Smooth muscle cell of the brain vasculature (primary cell): Measurements from ENCODE around the gene VWA5B1.

Source experiments
- DNase-seq: peaks from one replicate; pipeline ENCODE4 v3.0.0-alpha.2; 2012; ENCODE audit warnings: low read depth, low spot score

VWA5B1 gene

DNA sequence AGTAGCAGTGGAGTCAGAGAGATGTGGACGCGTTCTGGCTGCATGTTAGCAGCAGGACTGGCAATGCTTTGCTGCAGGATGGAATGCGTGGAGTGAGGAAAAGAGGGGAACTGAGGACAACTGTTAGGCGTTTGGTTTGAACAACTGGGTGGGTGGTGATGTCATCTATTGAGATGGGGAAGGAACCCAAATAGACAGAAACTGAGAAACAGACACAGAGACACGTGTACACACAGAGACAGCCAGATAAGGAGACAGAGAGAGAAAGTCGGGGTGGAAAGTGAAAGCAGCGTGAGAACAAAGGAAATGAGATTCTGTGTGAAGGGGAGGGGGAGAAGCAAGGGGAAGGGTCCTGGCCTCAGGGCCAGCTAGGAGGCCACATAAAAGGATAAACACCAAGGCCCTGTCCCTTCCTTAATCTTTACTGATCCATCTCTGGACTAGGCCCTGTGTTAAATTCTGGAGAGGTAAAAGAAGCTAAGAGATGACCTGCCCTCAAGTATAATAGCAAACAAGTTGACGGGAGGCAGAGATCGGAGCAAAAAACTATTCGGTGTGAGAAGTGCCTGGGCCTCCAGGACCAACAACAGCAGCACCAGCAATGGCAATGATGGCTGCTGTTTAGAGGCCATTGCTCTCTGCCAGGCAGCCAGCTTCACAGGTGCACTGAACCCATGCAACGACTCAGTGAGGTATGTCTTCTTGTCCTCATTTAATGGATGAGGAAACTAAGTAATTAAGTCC, 31.6 kb downstream of the VWA5B1 start:
- no peak for DNase-seq

DNA sequence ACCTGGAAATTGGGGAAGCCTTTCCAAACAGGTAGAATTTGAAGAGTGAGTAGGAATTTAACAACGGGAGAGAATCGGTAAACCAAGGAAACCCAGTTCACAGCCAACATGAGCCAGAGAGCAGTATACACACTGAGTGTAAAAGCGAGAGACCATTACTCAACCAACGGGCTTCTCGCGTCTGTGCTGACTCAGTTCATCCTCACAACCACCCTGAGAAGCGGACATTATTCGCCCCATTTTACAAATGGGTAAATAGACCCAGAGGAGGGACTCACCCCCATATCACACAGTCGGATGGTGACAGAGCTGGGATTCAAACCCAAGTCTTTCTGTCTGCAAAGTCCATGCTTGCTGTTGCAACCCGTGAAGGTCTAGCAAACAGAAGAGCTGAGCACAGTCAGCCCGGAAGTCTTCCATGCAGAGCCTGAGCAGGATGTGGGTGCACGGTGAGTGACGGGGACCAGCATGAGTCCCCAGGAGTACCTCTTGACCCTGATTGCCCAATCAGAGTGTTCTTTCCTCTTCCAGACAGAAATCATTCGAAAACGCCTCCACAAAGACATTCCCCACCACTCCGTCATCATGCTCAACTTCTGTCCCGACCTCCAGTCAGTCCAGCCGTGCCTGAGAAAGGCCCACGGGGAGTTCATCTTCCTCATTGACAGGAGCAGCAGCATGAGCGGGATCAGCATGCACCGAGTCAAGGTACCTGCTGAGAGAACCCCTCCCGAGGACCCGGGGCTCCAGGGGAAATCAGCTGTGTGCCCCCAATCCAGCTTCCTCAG, 32.3 kb downstream of the VWA5B1 start:
- DNase-seq = no peak

DNA sequence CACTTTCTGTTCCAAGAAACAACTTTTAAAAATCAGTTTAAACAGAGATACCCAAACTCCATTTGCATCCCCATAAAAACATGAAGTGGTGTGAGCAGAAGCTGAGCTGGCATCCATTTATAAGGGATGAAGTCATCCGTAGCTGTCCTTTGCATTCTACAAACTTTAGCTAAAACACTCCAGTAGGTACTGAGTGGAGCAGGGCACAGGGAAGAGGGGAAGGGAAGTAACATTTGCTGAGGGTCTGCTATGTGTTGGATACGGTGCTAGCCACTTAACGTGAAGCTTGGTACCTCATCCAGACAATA, 32.9 kb downstream of the VWA5B1 start:
- no peak for DNase-seq

DNA sequence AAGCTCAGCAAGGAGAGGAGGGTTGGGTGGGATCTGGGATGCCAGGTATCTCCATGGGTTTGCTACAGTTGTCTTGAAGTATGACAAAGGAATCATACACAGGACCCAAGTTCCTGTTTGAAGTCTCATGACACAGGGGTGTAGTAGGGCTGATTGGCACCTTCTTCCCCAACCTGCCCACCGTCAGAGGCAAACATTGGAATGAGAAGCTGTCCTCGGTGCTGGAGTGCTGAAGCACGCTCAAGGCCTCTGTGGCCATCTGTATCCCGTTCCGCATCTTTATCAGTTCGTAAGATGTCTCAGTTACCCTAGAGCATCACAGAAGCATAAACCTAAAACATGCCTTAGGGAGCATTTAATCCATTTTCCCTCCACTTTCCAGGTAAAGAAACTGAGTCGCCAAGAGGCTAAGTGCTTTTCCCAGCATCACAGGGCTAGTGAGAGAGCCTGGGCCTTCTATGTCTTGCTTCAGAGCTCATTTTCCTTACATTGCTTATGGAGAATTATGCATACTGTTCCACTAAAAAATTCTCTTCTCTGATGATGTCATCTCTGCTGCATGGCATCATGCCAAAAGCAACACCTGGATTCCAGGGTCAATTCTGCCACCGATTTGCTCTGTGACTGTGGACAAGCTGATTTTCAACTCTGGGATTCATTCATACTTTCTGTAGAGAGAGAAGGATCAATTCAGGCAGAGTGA, 34.2 kb downstream of the VWA5B1 start:
- no peak for DNase-seq

DNA sequence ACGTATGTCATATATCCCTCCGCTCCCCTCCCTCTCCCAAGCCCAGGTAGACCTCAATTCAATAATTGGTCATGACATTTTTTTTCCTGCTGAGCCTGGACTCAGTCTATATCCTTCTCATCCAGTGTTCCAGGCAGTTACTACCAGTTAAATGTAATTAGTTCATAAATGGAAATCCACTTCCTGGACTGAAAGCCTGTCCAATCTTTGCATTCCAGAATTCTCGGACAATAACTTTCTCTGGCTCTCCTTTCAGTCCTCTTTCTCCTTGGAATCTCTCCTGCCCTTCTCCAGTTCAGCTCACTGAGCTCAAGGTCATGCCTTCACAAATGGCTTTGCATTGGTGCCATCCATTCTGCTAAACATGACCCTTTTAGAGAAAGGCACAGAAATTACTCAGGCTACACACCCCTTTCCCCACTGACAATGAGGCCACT, 34.8 kb downstream of the VWA5B1 start:
- no peak for DNase-seq

DNA sequence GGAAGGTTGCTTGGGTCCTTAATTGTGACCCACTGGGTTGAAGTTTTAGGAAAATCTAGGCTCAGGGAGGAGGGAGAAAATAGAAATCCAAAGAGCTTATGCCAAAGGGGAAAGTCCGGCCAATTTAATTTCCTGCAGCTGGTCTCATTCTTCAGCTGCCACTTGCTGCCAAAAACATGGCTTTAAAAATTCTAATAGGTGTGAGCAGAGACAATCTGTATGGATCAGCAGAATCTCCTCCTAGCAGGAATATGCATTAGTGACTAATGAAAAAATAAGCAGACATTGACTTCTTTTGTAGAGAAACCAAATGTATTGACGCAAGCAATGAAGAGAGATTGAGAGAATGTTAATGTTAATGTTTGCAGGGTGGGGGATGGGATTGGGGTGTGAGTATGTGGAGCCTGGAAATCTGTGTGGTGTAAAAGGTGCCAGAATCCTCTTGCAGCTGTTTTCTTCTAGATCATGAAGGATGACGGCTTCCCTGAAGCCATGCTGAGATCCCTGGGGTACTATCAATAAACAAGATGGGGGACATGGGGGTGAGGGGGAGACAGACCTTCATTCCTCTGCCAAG, 35.3 kb downstream of the VWA5B1 start:
- DNase-seq = no peak

DNA sequence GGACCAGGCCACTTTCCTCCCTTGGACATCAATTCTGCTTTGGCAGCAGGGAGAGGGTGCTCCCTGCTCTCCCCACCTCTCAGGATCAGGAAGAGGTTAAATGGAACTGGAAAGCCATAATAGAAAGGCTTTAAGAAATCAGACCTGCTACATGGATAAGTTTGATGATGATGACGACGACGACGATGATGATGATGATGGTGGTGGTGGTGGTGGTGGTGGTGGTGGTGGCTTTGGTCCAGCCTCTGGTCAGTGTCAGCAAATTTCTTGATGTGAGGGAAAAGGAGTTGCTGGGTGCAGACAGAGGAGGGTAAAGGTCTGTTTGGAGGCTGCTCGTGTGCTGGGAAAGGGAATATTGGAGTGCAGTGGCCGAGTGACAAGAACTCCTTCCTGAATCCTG, 36.8 kb downstream of the VWA5B1 start:
- DNase-seq = no peak

DNA sequence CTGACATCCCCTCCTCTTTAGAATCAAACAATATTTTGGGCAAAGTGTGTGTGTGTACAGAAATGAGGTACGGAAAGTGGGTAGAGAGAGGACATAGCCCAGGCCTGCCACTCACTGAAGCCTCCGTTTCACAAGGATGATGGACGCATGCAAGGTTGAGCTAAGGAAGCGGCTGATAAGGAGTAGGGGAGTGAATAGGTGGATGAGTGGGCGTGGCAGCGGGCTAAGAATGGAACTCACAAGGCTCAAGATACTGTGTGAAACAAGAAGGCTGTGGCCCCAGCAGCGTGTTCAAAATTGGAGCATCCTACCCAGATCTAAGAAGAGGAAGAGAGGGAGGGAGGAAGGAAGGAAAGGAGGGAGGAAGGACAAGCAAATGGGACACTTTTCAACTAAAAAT, 37.5 kb downstream of the VWA5B1 start:
- DNase-seq = no peak

DNA sequence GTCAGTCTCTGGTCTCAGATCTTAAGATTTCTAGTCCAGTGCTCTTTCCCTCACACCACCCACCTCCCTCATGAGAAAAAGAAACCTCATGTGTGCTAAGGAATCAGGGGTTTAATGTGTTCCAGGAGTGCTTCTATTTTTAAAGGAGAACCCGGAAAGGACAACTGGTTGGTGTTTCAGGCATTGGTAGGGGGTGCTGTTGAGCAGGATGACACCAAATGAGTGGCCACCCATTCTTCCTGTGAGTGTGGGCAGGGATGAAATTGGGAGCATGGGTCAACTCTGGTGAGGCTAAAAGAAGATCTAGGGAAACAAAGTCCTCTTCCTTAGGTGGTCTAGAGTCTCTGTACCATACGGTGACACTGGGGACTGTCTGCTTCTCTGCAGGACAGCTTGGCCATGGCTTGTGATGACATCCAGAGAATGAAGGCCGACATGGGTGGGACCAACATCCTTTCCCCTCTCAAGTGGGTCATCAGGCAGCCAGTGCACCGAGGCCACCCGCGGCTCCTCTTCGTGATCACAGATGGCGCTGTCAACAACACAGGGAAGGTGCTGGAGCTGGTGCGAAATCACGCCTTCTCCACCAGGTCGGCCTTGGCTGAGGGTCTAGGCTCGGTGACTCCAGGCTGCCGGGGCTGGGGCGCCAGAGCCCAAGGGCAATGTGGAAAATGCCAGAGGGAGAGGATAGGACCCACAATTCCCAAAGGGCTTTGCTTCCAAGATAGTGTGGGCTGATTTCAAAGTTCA, 39.3 kb downstream of the VWA5B1 start:
- DNase-seq = no peak

DNA sequence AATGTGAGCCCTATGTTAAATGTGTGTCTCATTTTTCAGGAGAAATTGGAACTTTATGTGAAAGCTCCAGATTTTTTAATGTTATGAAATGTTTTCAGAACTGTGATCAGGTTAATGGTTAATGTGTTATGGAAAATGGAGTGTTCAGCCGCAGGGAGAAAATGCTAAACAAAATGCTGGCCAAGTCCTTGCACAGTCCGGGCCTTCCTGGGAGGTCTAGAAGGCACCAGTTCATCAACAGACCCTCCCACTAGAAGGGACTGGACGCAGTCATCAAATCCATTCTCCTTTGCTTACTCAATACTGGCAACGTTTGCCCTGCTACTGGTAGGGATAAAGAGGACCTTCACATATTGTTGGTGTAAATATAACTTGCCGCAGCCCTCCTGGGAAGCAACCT, 43.4 kb downstream of the VWA5B1 start:
- no peak for DNase-seq

DNA sequence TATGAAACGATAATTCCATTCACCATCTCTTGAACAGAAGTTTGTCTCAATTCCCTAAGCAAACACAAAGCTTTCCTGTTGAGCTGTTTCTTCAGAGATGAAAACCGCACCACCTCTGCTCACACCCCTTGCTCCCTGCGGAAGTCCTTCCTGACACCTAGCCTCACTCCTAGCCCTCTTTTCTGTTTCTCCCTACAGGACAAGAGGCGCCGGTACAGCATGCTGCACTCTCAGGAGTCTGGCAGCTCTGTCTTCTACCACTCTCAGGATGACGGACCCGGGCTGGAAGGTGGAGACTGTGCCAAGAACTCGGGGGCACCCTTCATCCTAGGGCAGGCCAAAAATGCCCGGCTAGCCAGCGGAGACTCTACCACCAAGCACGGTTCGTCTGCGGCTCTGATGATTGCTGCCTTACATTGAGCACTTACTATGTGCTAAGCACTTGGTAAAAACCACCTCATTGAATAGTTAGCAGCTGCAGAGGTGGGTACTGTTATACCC, 45.5 kb downstream of the VWA5B1 start:
- no peak for DNase-seq

DNA sequence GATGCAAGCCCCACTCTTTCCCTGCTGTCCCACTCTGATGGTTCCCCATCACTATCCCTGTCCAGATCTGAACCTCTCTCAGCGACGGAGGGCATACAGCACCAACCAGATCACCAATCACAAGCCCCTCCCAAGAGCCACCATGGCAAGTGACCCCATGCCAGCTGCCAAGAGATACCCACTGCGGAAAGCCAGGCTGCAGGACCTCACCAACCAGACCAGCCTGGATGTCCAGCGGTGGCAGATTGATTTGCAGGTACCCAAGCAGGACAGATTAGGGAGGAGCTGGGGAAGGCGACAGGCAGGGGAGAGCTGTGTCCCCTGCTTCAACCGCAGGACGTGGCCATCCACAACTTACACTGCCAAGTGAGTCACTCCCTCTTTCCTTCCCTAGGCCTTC, 46.9 kb downstream of the VWA5B1 start:
- DNase-seq = no peak

DNA sequence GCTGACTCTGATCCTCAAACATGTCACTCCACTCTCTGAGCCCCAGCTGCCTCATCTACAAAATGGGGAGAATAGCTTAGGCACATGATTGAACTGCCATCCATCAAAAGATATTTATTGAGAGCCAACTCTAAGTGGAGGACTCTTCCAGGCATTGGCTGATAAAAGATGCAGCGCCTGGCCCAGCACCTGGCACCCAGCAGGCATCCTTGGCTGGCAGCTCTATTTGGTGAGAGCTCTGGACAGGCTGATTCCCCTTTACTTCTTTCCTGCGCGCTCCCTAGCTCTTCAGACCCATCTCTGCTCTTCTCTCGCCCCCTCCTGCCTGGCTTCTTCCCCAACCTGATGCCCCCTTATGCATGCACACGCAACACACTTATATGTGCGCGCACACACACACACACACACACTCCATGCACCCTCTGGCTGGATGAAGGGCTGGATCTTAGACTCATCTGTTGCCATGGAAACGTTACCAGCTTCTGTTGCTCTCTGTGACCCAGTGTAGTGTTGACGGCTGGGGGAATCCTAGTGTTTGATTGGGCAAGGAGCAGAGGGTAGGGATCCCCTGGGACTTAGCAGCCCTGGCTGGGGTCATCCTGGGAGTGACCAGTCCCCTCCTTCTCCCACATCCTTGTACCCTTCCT, 49.3 kb downstream of the VWA5B1 start:
- DNase-seq = no peak

DNA sequence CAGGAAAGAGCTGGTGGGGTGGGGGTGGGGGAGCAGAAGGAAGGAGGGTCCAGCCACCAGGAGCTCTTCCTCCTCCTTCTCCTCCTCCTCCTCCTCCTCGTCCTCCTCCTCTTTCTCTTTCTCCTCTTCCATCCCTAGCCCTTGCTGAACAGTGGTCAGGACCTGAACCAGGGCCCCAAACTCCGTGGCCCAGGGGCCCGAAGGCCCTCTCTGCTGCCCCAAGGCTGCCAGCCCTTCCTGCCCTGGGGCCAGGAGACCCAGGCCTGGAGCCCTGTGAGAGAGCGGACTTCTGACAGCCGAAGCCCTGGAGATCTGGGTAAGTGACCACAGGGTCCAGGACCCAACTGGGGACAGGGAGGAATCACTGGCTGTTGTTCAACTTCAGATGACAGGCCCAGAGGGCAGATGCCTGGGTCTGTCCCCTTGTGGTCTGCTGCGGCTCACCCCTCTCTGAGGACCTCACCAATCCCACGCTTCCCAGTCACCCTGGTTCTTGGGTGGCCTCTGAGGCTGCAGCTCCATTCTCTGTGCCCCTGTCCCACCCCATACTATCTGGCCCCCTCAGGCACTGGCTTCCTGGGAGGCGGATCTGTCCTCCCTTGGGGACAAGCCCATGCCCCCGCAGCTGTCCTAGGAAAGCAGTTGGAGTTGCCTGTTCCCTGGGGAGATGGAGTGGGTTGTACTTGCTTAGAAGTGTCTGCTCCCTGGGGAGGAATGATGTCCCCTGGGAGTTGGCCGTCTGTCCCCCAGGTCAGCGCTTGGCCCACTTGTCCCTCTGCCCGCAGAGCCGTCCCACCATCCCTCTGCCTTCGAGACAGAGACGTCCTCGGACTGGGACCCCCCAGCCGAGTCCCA, 51.8 kb downstream of the VWA5B1 start:
- DNase-seq = no peak

DNA sequence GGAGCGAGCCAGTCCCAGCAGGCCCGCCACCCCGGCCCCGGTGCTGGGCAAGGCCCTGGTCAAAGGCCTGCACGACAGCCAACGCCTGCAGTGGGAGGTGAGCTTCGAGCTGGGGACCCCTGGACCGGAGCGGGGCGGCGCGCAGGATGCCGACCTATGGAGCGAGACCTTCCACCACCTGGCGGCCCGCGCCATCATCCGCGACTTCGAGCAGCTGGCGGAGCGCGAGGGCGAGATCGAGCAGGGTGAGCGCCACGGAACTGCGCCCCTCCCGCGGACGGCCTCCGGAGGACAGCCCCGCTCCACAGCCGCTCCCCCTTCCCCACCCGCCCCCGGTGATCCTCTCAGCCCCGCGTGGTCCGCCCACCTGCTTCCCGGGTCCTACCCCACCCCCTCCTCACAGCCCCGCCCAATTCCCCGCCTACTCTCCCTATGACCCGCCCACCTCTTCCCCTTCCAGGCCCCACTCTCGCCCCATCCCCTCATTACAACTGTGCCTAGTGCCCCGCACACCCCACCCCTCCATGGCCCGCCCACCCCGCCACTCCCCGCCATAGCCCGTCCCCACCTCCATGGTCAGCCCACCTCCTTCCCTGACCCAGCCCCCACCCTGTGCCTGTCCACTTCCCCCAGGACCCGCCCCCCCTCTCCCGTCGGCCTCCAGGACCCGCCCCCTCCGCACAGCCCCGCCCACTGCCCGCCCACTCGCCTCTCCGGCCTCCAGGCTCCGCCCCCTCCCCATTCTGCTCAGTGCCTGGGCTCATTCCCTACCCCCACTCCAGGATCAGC, 52.7 kb downstream of the VWA5B1 start:
- DNase-seq = no peak

DNA sequence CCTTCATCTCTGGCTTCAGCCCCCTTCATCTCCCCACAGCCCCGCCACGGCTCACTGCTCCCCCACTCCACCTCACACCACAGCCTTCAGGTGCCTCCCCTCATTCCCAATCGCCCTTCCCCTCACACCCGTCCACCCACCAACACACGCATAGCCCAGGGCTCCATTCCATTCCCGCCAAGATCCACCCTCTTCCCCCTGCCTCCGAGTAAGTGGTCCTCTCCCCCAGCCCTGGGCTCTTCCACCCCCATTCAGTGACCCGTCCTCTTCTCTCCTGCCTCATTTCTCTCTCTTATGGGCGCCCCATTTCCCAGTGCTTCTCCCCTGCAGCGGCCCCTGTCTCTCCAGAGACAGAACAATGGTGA, 53.2 kb downstream of the VWA5B1 start:
- no peak for DNase-seq

DNA sequence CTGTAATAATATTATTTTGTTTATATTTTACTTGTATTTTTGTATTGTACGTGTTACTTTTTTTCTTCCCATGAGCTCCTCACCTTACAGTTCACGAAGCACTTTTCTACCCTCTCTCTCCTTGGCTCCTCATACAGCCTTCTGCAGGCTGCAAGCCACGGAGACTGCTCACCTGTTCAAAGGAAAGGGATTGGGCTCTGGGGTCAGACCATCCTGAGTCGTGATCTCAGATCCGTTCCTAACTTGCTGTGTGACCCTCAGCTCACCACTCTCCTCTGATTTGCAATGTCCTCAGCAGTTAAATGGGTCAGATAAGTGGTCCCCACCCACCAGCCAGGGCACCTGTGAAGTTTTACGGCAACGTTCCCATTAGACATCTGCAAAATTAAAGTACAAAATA, 54.1 kb downstream of the VWA5B1 start:
- DNase-seq = no peak

DNA sequence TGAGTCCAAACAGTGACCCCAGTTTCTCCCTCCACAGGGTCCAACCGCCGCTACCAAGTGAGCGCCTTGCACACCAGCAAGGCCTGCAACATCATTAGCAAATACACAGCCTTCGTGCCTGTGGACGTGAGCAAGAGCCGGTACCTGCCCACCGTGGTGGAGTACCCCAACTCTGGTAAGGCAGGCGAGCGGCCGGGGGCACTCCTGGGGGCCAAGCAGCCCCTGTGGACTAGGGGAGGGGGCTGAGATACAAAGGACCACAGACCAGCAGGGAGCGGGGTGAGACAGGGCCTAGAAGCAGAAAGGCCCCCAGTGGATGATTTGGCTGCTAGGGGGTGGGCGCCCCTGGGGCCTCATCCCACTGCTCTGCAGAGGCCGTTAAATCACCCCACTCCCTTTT, 54.7 kb downstream of the VWA5B1 start:
- no peak for DNase-seq

DNA sequence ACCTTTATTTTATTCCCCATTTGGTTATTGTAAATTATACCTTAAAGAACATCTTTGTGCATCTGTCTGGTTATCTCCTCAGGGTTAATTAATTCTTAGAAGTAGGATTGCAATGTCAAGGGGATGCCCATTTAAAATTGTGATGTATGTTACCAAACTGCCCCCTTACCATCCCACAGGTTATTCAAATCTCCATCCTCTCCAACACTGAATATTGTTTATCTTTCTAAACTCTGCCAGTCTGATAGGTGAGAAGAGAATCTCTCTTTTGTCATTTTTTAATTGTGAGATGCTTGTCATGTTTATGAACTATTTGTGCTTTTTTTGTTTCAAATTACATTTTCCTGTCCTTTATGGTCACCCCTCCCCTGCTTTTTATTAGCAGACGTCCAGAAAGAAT, 55.8 kb downstream of the VWA5B1 start:
- no peak for DNase-seq
